GOT3 (cell line): ENCODE results near the gene AVL9.

Experiments used
- DNase-seq: peaks from one replicate; lab custom pipeline; 2025; ENCODE audit warnings: mixed read lengths; lab: John Stamatoyannopoulos, UW

AVL9 gene

GRCh38 chr7:32535162-32535702, 39.9 kb downstream of the AVL9 start:
- no peak for DNase-seq

GRCh38 chr7:32536016-32536415, 40.7 kb downstream of the AVL9 start:
- DNase-seq = no peak

DNA sequence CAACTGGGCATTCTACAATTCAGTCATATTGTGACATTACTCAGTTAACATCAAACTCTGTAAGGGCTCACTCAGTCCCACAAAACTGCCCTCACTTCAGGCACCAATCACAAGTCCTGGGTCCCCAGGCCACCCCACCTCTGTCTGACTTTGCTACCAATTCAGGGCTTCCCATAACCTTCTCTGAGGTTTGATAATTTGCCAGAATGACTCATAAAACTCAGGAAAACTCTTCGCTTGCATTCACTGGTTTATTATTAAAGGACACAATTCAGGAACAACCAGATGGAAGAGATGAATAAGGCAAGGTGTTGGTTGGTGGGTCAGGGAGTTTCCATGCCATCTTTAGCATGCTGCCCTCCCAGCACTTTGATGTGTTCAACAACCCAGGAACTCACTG, 41.3 kb downstream of the AVL9 start:
- no peak for DNase-seq

DNA sequence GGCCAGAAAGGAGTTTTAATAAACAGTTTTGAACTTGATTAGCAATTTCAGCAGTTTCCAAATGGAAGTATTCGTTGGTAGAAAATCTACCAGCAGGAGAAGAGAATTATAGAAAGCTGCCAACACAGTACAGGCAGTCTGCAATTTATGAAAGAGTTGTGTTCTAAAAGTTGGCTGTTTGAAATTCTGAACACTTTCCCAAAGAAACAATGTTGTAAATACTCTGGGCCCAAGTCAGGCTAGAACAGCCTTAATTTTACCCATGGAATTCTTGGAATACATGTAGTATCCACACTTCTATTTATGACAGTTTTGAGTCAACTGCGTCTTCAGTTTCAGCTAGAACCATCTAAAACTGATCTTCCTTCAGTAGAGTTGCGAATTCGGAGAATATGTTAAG, 42.5 kb downstream of the AVL9 start:
- DNase-seq = no peak

DNA sequence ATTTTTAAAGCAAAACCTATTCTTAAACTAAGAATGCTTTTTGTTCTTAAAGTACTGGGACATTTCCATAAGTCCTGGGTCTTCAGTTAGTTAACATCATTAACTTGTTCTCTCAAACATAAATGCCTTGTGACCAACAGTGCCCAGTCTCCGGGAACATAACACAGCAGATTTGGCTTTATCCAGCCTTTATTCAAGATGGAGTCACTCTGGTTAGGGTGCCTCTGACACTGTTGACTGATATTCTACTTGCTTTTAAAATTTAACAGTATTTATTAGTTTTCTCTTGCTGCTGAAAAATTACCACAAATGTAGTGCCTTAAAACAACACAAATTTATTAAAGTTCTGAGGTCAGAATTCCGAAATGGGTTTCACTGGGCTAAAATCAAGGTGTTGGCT, 44.1 kb downstream of the AVL9 start:
- no peak for DNase-seq

DNA sequence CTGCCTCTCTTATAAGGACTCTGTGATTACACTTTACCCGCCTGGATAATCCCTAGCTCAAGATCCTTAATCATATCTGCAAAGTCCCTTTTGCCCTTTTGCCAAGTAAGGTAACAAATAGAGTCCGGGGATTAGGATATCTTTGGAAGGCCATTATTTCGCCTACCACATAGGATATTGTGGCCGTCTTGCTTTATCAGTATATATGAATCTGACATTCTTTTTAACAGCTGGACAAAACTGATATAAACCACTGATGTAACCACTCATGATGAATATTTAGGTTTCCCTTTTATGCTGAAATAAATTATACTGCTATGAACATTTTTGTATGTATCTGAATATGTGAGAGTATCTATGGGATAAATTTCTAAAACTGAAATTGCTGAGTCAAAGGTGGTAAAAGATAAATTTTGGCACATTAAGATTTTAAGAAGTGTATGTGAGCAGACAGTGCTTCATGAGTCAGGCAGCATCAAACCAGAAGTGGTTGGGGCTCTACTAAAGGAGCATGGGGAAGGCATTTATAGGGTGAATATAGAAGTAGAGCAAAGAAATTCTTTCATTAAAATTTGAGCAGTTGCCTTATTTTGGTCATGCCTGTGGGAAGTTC, 44.7 kb downstream of the AVL9 start:
- no peak for DNase-seq

GRCh38 chr7:32542595-32542994, 47.3 kb downstream of the AVL9 start:
- DNase-seq = no peak

DNA sequence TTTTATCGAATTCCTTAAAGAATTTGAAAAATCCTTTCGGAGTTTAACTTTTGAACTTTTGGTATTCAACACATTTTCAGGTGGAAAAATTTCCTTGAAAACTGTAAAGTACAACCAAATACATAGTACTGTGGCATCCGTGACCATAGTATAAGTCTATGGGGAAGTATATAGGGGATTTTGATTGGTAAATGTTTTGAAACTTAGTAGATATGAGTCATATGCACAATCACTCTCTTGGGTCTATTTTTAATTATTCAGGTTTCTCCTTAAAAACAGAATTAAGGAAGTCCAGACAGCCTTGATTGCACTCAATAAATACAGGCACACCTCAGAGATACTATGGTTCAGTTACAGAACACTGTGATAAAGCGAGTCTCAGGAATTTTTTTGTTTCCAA, 64.2 kb downstream of the AVL9 start:
- DNase-seq = no peak

DNA sequence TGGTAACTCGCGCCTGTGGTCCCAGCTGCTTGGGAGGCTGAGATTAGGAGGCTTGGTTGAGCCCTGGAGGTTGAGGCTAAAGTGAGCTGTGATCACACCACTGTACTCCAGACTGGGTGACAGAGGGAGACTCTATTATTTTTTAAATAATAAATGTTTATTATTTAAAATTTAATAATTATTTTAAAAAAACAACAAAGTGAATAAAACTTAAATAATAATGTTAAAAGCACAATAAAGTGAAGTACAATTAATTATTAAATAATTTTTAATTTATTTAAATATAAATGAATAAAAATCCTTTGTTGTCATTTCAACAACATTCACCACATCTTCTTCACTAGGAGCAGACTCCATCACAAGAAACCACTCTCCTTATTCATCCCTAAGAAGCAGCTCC, 64.8 kb downstream of the AVL9 start:
- no peak for DNase-seq

- DNase-seq = no peak
Measured at GRCh38 chr7:32561613-32562012, 66.3 kb downstream of the AVL9 start.

GRCh38 chr7:32564542-32564941, 69.3 kb downstream of the AVL9 start:
- no peak for DNase-seq

GRCh38 chr7:32569388-32570289, 74.3 kb downstream of the AVL9 start:
- no peak for DNase-seq

DNA sequence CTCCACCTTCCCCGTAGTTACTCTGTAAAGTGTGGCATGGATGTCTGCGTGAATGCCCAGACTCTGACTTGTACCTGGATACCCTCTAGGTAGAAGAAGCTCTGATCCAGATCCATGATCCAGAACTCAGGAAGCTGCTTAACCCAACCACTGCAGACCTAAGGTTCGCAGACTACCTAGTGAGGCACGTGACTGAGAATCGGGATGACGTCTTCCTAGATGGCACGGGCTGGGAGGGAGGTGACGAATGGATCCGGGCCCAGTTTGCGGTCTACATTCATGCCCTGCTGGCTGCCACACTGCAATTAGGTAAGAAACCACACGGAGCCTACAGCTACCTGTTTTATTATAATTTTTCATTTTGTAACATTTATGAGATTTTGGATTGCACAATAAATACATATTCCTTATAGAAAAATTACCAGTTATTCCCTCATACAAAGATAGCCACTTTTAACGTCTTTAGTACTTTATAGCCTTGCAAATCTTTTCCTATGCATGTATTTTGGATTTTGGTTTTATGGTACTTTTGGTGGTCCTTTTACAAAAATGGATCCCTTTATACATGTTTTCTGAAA, 77.9 kb downstream of the AVL9 start:
- no peak for DNase-seq

DNA sequence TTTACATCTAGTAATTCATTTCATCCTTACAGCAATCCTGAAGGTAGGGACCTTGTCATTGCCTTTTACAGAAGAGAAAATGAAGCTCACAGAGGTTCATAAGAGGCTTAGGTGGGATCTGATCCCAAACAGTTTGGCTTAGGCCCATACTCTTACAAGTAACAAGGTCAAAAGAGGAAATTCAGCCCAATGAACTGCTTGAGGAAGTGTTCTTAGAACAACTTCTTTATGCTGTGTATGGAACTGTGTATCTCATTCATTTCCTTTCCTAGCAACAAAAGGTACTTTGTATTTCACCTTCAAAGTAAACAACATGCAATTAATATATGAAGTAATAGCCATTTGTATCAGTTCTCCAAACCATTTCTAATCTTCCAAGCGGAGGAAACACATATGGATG, 79.3 kb downstream of the AVL9 start:
- no peak for DNase-seq

- DNase-seq = no peak
Measured at GRCh38 chr7:32577421-32577820, 82.1 kb downstream of the AVL9 start.

- DNase-seq = no peak
Measured at GRCh38 chr7:32579776-32580175, 84.5 kb downstream of the AVL9 start.

GRCh38 chr7:32580646-32581045, 85.4 kb downstream of the AVL9 start:
- no peak for DNase-seq

GRCh38 chr7:32582036-32582435, 86.7 kb downstream of the AVL9 start:
- DNase-seq = no peak

GRCh38 chr7:32583791-32584190, 88.5 kb downstream of the AVL9 start:
- no peak for DNase-seq

DNA sequence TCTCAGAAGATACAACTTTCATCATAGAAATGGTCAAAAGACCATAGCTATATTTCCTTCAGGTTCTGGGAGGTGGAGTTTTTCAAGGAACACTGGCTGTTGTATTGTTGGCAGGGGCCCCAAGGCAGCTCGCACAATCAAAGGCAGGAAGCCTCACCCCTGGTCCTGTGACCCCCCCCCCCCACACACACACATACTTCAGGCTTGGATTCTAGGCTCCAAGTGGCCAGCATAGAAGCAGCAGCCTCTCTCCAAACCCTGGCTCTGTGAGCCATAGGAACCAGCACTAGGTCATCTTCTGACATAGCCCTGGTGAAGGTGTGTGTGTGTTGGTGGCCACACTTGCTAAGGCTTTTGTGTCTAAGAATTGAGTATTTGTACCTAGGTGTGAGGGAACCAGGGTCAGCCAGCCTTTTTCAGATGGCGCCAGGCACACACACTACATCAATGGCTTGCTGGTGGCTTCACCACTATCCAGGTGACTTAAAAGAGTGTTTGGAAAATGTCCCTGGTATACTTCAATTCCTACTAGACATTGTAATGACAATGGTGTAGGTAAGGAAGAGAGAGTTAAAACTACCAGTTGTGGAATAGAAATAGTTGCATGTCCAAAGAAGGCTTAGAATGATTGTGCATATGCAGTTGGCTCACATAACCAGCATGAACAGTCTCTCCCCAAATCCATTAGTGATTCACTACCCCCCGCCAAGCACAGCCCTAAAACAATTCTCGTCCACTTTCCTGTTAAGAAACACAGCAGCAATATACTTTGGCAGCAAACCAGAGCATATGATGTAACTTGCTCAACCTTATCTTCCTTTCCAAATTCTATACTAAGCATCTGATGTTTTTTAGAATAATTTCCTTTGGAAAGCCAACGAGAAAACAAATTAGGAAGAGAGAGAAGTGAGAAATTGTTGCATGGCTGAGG, 91.3 kb downstream of the AVL9 start:
- no peak for DNase-seq

GRCh38 chr7:32587411-32587948, 92.2 kb downstream of the AVL9 start:
- DNase-seq = no peak

GRCh38 chr7:32588657-32589056, 93.4 kb downstream of the AVL9 start:
- DNase-seq = no peak
